ENCODE results near the gene TANGO6.

Gene TANGO6

GRCh38 chr16:68917541-68917940, 74.2 kb downstream of the TANGO6 start:
- H3K27me3 ChIP-seq (ENCODE audit: control insufficient read depth, insufficient read depth, low read length): no peaks in the 10 kb centered on the region
- H3K36me3 ChIP-seq (ENCODE audit: control insufficient read depth, low read depth, low read length): peaks cover 3% of the 10 kb centered on the region
- no peak overlapping the region for H3K4me3 ChIP-seq (ENCODE audit: low read length)
- H3K9me3 ChIP-seq (ENCODE audit: control insufficient read depth, low read depth, low read length): no peaks in the 10 kb centered on the region
- H3K27ac ChIP-seq (ENCODE audit: low read length): no peak overlapping the region
- no peak overlapping the region for H3K9ac ChIP-seq (ENCODE audit: low read length)
- H3K4me1 ChIP-seq (ENCODE audit: control insufficient read depth, low read depth, low read length): no peaks in the 10 kb centered on the region

GRCh38 chr16:68920349-68920748, 77.0 kb downstream of the TANGO6 start:
- Histone ChIP-seq H3K4me3 (ENCODE audit: low read length) (no peak overlapping the region), H3K9me3 (ENCODE audit: control insufficient read depth, low read depth, low read length) (no peaks in the 10 kb centered on the region), H3K9ac (ENCODE audit: low read length) (no peak overlapping the region), H3K27me3 (ENCODE audit: control insufficient read depth, insufficient read depth, low read length) (no peaks in the 10 kb centered on the region), H3K4me1 (ENCODE audit: control insufficient read depth, low read depth, low read length) (no peaks in the 10 kb centered on the region), H3K27ac (ENCODE audit: low read length) (no peak overlapping the region), H3K36me3 (ENCODE audit: control insufficient read depth, low read depth, low read length) (peaks cover 3% of the 10 kb centered on the region)

- H3K4me1 ChIP-seq (ENCODE audit: control insufficient read depth, low read depth, low read length): no peaks in the 10 kb centered on the region
- no peaks in the 10 kb centered on the region for H3K9me3 ChIP-seq (ENCODE audit: control insufficient read depth, low read depth, low read length)
- no peak overlapping the region for H3K4me3 ChIP-seq (ENCODE audit: low read length)
- H3K36me3 ChIP-seq (ENCODE audit: control insufficient read depth, low read depth, low read length): peaks cover 3% of the 10 kb centered on the region
- H3K27me3 ChIP-seq (ENCODE audit: control insufficient read depth, insufficient read depth, low read length): no peaks in the 10 kb centered on the region
- no peak overlapping the region for H3K27ac ChIP-seq (ENCODE audit: low read length)
- no peak overlapping the region for H3K9ac ChIP-seq (ENCODE audit: low read length)
These were observed 78.3 kb downstream of the TANGO6 start for GRCh38 chr16:68921637-68922036.

GRCh38 chr16:68923116-68923515, 79.8 kb downstream of the TANGO6 start:
- Histone ChIP-seq H3K36me3 (ENCODE audit: control insufficient read depth, low read depth, low read length) (peaks cover 9% of the 10 kb centered on the region), H3K9ac (ENCODE audit: low read length) (no peak overlapping the region), H3K4me3 (ENCODE audit: low read length) (no peak overlapping the region), H3K9me3 (ENCODE audit: control insufficient read depth, low read depth, low read length) (no peaks in the 10 kb centered on the region), H3K27ac (ENCODE audit: low read length) (no peak overlapping the region), H3K4me1 (ENCODE audit: control insufficient read depth, low read depth, low read length) (no peaks in the 10 kb centered on the region), H3K27me3 (ENCODE audit: control insufficient read depth, insufficient read depth, low read length) (no peaks in the 10 kb centered on the region)

- H3K36me3 ChIP-seq (ENCODE audit: control insufficient read depth, low read depth, low read length): peaks cover 6% of the 10 kb centered on the region
- H3K4me3 ChIP-seq (ENCODE audit: low read length): no peak overlapping the region
- H3K9ac ChIP-seq (ENCODE audit: low read length): no peak overlapping the region
These were observed 83.7 kb downstream of the TANGO6 start for GRCh38 chr16:68927018-68927417.

GRCh38 chr16:68931196-68931595, 87.9 kb downstream of the TANGO6 start:
- H3K36me3 ChIP-seq (ENCODE audit: control insufficient read depth, low read depth, low read length): peaks cover 6% of the 10 kb centered on the region
- no peaks in the 10 kb centered on the region for H3K4me1 ChIP-seq (ENCODE audit: control insufficient read depth, low read depth, low read length)
- no peak overlapping the region for H3K27ac ChIP-seq (ENCODE audit: low read length)
- no peak overlapping the region for H3K4me3 ChIP-seq (ENCODE audit: low read length)
- no peaks in the 10 kb centered on the region for H3K9me3 ChIP-seq (ENCODE audit: control insufficient read depth, low read depth, low read length)
- no peaks in the 10 kb centered on the region for H3K27me3 ChIP-seq (ENCODE audit: control insufficient read depth, insufficient read depth, low read length)
- H3K9ac ChIP-seq (ENCODE audit: low read length): no peak overlapping the region

More at GRCh38 chr16:68927018-68927417, 83.7 kb downstream of the TANGO6 start:
- Histone ChIP-seq H3K4me1 (ENCODE audit: control insufficient read depth, low read depth, low read length) (no peaks in the 10 kb centered on the region), H3K27me3 (ENCODE audit: control insufficient read depth, insufficient read depth, low read length) (no peaks in the 10 kb centered on the region), H3K9me3 (ENCODE audit: control insufficient read depth, low read depth, low read length) (no peaks in the 10 kb centered on the region), H3K27ac (ENCODE audit: low read length) (no peak overlapping the region)

- H3K4me1 ChIP-seq (ENCODE audit: control insufficient read depth, low read depth, low read length): no peaks in the 10 kb centered on the region
- no peak overlapping the region for H3K9ac ChIP-seq (ENCODE audit: low read length)
- H3K27me3 ChIP-seq (ENCODE audit: control insufficient read depth, insufficient read depth, low read length): no peaks in the 10 kb centered on the region
- H3K4me3 ChIP-seq (ENCODE audit: low read length): no peak overlapping the region
- H3K27ac ChIP-seq (ENCODE audit: low read length): no peak overlapping the region
- no peaks in the 10 kb centered on the region for H3K36me3 ChIP-seq (ENCODE audit: control insufficient read depth, low read depth, low read length)
- H3K9me3 ChIP-seq (ENCODE audit: control insufficient read depth, low read depth, low read length): no peaks in the 10 kb centered on the region
These were observed 91.1 kb downstream of the TANGO6 start for GRCh38 chr16:68934402-68934801.

- Histone ChIP-seq H3K27me3 (ENCODE audit: control insufficient read depth, insufficient read depth, low read length) (no peaks in the 10 kb centered on the region), H3K4me1 (ENCODE audit: control insufficient read depth, low read depth, low read length) (no peaks in the 10 kb centered on the region), H3K9ac (ENCODE audit: low read length) (no peak overlapping the region), H3K27ac (ENCODE audit: low read length) (no peak overlapping the region), H3K4me3 (ENCODE audit: low read length) (no peak overlapping the region), H3K36me3 (ENCODE audit: control insufficient read depth, low read depth, low read length) (no peaks in the 10 kb centered on the region), H3K9me3 (ENCODE audit: control insufficient read depth, low read depth, low read length) (no peaks in the 10 kb centered on the region)
These were observed 91.7 kb downstream of the TANGO6 start for GRCh38 chr16:68935008-68935407.

- H3K9me3 ChIP-seq (ENCODE audit: control insufficient read depth, low read depth, low read length): no peaks in the 10 kb centered on the region
- no peaks in the 10 kb centered on the region for H3K27me3 ChIP-seq (ENCODE audit: control insufficient read depth, insufficient read depth, low read length)
- no peaks in the 10 kb centered on the region for H3K36me3 ChIP-seq (ENCODE audit: control insufficient read depth, low read depth, low read length)
- H3K9ac ChIP-seq (ENCODE audit: low read length): no peak overlapping the region
- no peak overlapping the region for H3K27ac ChIP-seq (ENCODE audit: low read length)
- no peaks in the 10 kb centered on the region for H3K4me1 ChIP-seq (ENCODE audit: control insufficient read depth, low read depth, low read length)
- no peak overlapping the region for H3K4me3 ChIP-seq (ENCODE audit: low read length)
These were observed 93.7 kb downstream of the TANGO6 start for GRCh38 chr16:68936736-68937631.

GRCh38 chr16:68939692-68940320, 96.5 kb downstream of the TANGO6 start:
- Histone ChIP-seq H3K4me1 (ENCODE audit: control insufficient read depth, low read depth, low read length) (no peaks in the 10 kb centered on the region), H3K27ac (ENCODE audit: low read length) (no peak overlapping the region), H3K27me3 (ENCODE audit: control insufficient read depth, insufficient read depth, low read length) (no peaks in the 10 kb centered on the region), H3K4me3 (ENCODE audit: low read length) (no peak overlapping the region), H3K36me3 (ENCODE audit: control insufficient read depth, low read depth, low read length) (no peaks in the 10 kb centered on the region), H3K9me3 (ENCODE audit: control insufficient read depth, low read depth, low read length) (no peaks in the 10 kb centered on the region), H3K9ac (ENCODE audit: low read length) (no peak overlapping the region)

GRCh38 chr16:68940816-68941215, 97.5 kb downstream of the TANGO6 start:
- Histone ChIP-seq H3K36me3 (ENCODE audit: control insufficient read depth, low read depth, low read length) (no peaks in the 10 kb centered on the region), H3K27ac (ENCODE audit: low read length) (no peak overlapping the region), H3K4me3 (ENCODE audit: low read length) (no peak overlapping the region), H3K9me3 (ENCODE audit: control insufficient read depth, low read depth, low read length) (no peaks in the 10 kb centered on the region), H3K27me3 (ENCODE audit: control insufficient read depth, insufficient read depth, low read length) (no peaks in the 10 kb centered on the region), H3K9ac (ENCODE audit: low read length) (no peak overlapping the region), H3K4me1 (ENCODE audit: control insufficient read depth, low read depth, low read length) (no peaks in the 10 kb centered on the region)

GRCh38 chr16:68943961-68944360, 100.6 kb downstream of the TANGO6 start:
- no peaks in the 10 kb centered on the region for H3K36me3 ChIP-seq (ENCODE audit: control insufficient read depth, low read depth, low read length)
- H3K4me1 ChIP-seq (ENCODE audit: control insufficient read depth, low read depth, low read length): no peaks in the 10 kb centered on the region
- H3K27ac ChIP-seq (ENCODE audit: low read length): no peak overlapping the region

More at GRCh38 chr16:68943961-68944360, 100.6 kb downstream of the TANGO6 start:
- no peak overlapping the region for H3K9ac ChIP-seq (ENCODE audit: low read length)
- H3K27me3 ChIP-seq (ENCODE audit: control insufficient read depth, insufficient read depth, low read length): no peaks in the 10 kb centered on the region
- no peaks in the 10 kb centered on the region for H3K9me3 ChIP-seq (ENCODE audit: control insufficient read depth, low read depth, low read length)
- no peak overlapping the region for H3K4me3 ChIP-seq (ENCODE audit: low read length)

Data from iPS-18a (cell line).